ENCODE data around the gene OR8B4.

GRCh38 chr11:124454552-124454951 is 29.9 kb upstream of the OR8B4 start:
- TF ChIP-seq CTCF (IDR thresholded peaks at IDR 0.05) (no peak), EZH2 (IDR thresholded peaks at IDR 0.05; ENCODE audit: borderline replicate concordance, insufficient read depth, low read depth, low read length, poor library complexity, severe bottlenecking) (no peak)

All from B cell (primary cell).